HL-60 (cell line): Measurements from ENCODE around the gene BRAT1.

ENCODE experiments used
- DNase-seq, 2 experiments: peaks; one replicate each; pipeline ENCODE4 v3.0.0-alpha.2; 2010 to 2020; ENCODE audit warnings: low read depth in 1 of 2, low spot score in 1 of 2
- H3K27ac ChIP-seq: fragments of 250-450 bp; sonication (Bioruptor Pico); replicated peaks from 2 replicates; pipeline ENCODE4 v1.5.1; 2020; ENCODE audit warnings: mild to moderate bottlenecking, moderate library complexity
- H3K27me3 ChIP-seq: fragments of 250-450 bp; sonication (Bioruptor Pico); 2 replicates; pipeline ENCODE4 v1.5.1; 2021; ENCODE audit warnings: mild to moderate bottlenecking, moderate library complexity; ENCODE audit not compliant: insufficient read depth, poor library complexity, severe bottlenecking
- H3K4me3 ChIP-seq: replicated peaks from 2 replicates; pipeline ENCODE4 v1.5.1; 2011; ENCODE audit warnings: mild to moderate bottlenecking, control low read depth, low read length; ENCODE audit not compliant: insufficient read depth
- GABPA ChIP-seq: IDR thresholded peaks from 2 replicates; pipeline ENCODE4 v1.6.1; 2012; ENCODE audit warnings: low read depth
- POLR2AphosphoS5 ChIP-seq: IDR thresholded peaks from 2 replicates; pipeline ENCODE4 v1.6.1; 2012; ENCODE audit warnings: low read depth
- SPI1 ChIP-seq: IDR thresholded peaks from 2 replicates; pipeline ENCODE4 v1.6.1; 2012; ENCODE audit warnings: low read depth, mild to moderate bottlenecking, borderline replicate concordance
- TF ChIP-seq, protein P1 (sequence below): IDR thresholded peaks from 2 replicates; pipeline ENCODE4 v1.6.1; 2012; ENCODE audit warnings: low read depth; ENCODE audit not compliant: insufficient replicate concordance
- TF ChIP-seq, protein P2 (sequence below): IDR thresholded peaks from one replicate; pipeline ENCODE4 v1.5.1; 2011; ENCODE audit warnings: low read length, control low read depth, inconsistent platforms; ENCODE audit not compliant: insufficient read depth

The BRAT1 gene

DNA sequence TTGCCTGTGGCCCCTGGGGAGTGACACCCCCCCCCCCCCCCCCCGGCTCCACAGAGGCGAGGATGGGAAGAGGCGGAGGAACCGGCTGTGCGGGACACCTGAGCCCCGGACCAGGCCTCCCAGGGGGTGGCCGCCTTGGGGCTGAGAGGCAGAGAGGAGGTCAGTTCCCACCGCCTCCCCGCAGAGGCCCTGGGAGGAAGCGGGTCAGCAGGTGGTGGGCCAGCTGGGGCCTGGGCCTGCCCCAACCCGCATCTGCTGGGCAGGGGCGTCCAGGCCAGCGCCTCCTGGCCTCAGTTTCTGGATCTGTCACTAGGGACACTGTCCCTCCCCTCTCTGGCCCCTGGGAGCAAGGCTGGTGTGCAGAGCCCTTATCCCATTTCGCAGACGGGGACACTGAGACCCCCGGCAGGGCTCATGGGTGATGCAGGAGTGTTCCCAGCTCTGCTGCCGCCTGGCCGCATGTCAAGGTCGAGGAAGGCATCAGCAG, 50.4 kb downstream of the BRAT1 start:
- DNase-seq, result no peak
- H3K27me3 ChIP-seq, result no peaks in the 10 kb centered on the region
- no peak overlapping the region for H3K27ac ChIP-seq
- no peak overlapping the region for H3K4me3 ChIP-seq
- TF ChIP-seq GABPA (no peak), SPI1 (no peak), POLR2AphosphoS5 (no peak)
- TF ChIP-seq, protein P1, sequence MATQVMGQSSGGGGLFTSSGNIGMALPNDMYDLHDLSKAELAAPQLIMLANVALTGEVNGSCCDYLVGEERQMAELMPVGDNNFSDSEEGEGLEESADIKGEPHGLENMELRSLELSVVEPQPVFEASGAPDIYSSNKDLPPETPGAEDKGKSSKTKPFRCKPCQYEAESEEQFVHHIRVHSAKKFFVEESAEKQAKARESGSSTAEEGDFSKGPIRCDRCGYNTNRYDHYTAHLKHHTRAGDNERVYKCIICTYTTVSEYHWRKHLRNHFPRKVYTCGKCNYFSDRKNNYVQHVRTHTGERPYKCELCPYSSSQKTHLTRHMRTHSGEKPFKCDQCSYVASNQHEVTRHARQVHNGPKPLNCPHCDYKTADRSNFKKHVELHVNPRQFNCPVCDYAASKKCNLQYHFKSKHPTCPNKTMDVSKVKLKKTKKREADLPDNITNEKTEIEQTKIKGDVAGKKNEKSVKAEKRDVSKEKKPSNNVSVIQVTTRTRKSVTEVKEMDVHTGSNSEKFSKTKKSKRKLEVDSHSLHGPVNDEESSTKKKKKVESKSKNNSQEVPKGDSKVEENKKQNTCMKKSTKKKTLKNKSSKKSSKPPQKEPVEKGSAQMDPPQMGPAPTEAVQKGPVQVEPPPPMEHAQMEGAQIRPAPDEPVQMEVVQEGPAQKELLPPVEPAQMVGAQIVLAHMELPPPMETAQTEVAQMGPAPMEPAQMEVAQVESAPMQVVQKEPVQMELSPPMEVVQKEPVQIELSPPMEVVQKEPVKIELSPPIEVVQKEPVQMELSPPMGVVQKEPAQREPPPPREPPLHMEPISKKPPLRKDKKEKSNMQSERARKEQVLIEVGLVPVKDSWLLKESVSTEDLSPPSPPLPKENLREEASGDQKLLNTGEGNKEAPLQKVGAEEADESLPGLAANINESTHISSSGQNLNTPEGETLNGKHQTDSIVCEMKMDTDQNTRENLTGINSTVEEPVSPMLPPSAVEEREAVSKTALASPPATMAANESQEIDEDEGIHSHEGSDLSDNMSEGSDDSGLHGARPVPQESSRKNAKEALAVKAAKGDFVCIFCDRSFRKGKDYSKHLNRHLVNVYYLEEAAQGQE, result no peak
- TF ChIP-seq, protein P2, sequence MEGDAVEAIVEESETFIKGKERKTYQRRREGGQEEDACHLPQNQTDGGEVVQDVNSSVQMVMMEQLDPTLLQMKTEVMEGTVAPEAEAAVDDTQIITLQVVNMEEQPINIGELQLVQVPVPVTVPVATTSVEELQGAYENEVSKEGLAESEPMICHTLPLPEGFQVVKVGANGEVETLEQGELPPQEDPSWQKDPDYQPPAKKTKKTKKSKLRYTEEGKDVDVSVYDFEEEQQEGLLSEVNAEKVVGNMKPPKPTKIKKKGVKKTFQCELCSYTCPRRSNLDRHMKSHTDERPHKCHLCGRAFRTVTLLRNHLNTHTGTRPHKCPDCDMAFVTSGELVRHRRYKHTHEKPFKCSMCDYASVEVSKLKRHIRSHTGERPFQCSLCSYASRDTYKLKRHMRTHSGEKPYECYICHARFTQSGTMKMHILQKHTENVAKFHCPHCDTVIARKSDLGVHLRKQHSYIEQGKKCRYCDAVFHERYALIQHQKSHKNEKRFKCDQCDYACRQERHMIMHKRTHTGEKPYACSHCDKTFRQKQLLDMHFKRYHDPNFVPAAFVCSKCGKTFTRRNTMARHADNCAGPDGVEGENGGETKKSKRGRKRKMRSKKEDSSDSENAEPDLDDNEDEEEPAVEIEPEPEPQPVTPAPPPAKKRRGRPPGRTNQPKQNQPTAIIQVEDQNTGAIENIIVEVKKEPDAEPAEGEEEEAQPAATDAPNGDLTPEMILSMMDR, result no peak

DNA sequence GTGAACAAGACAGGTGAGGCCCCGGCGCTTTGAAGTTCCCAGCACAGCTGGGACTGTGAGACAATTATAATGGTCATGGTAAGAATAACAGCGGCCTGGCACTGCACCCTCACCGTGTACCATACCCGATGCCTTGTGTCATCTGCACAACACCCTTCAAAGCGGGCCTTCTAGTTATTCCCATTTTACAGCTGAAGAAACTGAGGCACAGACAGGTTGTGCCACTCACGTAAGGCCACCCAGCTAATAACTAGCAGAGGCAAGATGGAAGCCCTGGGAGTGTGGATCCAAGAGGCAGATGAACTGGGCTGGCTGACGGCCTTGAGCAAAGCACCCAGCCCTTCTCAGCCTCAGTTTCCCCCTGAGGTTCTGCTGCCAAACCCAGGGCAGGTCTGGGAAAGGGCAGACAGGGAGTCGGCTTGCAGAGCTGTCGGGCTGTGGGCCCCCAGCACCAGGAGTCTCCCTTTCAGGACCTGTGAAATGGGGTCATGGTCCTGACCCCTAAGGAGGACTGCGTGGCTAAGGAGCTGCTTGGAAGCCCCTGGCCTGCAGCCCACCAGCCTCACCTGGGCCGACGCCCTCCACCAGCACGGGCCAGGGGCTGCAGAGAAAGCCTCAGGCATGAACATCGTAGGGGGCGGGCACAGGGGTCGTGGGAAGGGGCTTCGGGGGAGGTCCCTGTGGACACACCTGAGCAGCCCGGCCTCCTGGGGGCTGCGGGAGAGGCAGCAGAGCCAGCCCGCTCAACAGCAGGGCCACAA, 51.0 kb downstream of the BRAT1 start:
- Histone ChIP-seq H3K27me3 (no peaks in the 10 kb centered on the region), H3K27ac (no peak overlapping the region), H3K4me3 (no peak overlapping the region)
- DNase-seq, result no peak
- no peak for TF ChIP-seq POLR2AphosphoS5
- TF ChIP-seq, protein P2, result no peak
- TF ChIP-seq, protein P1, result no peak
- no peak for TF ChIP-seq GABPA

DNA sequence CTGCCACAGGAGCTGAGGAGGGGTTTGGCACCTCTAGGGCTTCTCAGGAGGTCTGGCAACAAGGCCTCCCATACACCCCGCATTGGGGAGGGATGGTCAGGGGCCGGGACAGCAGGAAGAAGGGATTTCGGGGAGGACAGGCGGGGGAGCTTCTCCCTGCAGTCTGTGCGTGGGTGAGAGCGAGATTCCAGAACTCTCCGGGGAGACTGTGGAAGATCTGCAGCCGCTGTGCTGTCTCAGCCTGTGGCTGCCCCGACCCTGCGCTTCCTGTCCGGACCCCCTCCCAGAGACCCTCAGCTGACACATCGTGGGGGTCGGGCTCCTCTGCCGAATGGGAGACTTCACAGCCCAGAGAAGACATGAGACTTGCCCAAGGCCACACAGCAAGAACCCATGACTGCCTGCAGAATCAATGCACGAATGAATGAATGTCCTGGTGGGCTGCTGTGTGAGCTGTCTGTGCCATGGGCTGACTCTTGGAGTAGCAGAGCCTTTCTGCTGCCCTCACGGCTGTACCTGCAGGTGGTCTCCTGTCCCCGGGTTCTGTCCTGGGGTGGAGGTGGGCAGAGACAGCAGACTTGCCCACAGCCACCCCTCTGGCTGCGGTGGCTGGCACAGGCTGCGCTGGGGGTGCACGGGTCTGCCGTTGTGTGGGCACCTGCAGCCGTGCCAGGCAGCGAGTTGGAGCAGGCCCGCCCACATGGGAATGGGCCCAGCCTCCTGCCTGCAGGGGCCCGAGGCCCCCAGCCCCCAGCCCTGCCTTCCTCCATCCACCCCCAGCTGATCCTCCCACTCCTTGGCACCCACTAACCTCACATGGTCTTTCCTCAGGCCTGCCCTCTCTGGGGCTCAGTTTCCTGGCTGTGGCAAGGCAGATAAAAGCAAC, 52.0 kb downstream of the BRAT1 start:
- peaks cover 2% of the 10 kb centered on the region for H3K27me3 ChIP-seq
- TF ChIP-seq POLR2AphosphoS5, result no peak
- no peak for TF ChIP-seq GABPA
- TF ChIP-seq, protein P1, result no peak
- TF ChIP-seq, protein P2, result no peak
- TF ChIP-seq SPI1, result no peak
- H3K27ac ChIP-seq, result no peak overlapping the region
- no peak overlapping the region for H3K4me3 ChIP-seq
- no peak for DNase-seq
